HS-27A (cell line): Measurements from ENCODE around the gene MED13L.

Experiments
- DNase-seq: peaks from one replicate; pipeline ENCODE4 v3.0.0-alpha.2; 2012; ENCODE audit warnings: low read depth, missing footprints

The MED13L gene

DNA sequence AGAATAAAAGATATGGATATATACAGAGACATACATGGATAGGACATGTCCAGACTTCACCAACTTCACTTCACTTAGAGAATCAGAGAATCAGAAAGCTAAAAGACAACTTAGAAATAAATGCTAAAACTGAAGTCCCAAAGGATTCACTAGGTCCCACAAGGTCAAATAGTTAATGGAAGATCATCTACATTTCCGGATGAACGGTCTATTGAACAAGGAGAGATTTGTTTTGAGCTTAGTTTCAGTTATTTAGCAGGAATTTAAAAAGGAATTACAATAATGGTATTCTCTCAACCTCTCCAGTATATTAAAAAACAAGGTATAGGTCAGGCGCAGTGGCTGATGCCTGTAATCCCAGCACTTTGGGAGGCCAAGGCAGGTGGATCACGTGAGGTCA, 187.0 kb downstream of the MED13L start:
- no peak for DNase-seq

DNA sequence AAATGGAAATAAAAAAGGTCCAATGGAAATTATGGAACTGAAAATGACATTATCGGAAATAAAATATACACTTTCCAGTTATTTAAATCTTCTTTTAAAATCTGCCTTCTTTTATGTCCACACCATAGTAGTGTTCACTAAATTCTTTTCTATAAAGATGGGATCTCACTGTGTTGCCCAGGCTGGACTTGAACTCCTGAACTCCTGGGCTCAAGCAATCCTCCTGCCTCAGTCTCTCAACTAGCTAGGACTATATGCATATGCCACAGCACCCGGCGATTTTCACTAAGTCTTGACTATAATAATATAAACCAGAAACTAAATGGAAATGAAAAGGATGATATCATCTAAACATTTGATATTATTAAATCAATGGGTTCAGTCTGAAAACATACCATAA, 188.4 kb downstream of the MED13L start:
- no peak for DNase-seq

DNA sequence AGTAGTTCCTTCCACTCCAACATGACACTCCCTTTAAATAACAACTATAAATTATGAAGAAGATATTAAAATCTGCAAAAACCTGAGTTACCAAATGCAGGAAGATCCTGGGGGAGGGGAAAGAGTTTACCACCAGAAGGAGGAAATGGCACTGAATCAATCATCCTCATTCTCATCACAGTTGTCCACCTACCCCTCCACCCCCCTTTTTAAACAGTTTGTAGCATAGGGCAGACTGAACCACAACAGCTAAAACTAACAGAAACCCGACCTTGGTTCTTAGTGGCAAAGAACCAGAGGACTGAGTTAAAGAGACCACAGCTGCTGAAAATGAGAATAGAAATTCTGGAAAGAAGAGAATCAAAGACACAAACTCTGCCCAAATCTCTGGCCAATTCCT, 189.5 kb downstream of the MED13L start:
- DNase-seq, result no peak

DNA sequence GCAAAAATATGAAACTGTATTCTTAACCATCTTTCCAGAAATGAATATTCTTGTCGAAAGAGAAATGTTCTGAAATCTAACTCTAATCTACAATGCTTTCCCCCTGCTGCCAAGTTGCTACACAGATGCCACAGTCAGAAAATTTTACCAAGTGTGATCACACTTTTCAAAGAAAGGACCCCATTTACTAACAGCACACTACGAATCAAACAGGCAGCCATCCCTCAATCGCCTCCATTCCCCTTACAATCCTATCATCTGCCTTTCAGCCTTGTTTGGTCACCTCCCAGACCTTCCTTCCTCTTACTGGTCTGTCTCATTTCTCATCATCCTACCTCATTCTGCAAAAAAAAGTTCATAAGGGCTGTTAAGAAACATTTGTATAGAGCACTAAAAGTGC, 190.1 kb downstream of the MED13L start:
- no peak for DNase-seq

DNA sequence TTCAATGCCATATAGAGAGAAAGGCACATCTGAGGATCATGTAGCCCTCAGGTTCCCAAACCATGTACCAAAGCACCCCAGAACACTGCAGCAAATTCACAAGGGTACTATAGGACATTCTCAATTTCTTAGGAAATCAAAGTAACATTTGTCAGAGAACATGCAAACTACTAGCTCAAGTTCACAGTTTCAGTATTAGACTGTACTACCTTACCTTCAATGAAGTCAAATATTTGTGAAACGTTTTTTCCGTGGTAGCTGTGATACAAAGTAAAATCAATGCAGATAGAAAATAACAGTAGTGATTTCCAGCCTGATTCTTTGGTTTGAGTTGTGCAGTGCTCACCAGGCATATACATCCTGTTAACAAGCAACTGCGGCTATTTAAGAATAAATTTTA, 197.1 kb downstream of the MED13L start:
- no peak for DNase-seq

DNA sequence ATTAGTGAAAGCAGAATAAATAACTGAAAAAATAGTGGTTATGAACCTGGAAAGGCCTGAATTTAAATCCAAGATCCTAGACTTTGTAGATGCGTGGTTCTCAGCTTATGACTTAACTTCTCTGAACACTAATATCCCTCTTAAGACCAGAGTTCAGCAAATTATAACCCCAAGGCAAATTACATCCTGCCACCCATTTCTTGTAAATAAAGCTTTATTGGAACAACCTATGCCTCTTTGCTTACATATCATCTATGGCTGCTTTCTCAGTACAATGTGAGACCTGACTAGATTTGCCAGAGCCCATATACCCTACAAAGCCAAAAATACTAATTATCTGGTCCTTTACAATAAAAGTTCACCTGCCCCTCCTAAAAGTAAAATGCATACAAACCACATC, 199.1 kb downstream of the MED13L start:
- DNase-seq, result no peak

DNA sequence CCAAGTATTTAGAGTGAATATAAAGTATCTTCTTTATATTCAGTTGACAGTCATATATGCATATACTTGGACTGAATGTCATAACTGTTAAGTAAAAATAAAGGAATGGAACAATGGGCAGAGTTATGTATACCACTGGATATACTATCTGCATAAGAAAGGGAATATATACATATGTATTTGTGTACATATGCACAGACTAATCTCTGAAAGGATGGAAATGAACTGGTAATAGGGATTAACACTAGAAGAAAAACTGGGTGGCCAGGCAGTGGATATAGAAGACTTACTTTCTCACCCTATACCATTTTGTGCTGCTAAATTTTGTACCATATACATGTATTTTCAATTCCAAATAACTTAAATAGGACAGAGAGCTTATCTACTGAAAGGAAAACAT, 200.1 kb downstream of the MED13L start:
- no peak for DNase-seq

DNA sequence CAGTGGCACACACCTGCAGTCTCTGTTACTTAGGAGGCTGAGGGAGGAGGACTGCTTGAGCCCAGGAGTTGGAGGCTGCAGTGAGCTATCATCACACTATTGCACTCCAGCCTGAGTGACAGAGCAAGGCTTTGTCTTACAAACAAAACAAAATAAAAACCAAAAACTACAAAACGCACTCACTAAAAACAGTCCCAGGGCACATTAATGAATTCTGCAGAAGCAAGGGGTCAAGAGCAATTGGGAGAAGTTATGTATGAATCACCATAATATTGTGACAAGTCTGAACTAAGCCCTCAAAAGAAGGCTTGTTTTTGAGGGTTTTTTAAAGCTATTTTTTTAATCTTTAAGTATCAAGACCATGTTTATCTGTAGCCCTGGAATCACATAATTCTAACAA, 201.1 kb downstream of the MED13L start:
- no peak for DNase-seq

DNA sequence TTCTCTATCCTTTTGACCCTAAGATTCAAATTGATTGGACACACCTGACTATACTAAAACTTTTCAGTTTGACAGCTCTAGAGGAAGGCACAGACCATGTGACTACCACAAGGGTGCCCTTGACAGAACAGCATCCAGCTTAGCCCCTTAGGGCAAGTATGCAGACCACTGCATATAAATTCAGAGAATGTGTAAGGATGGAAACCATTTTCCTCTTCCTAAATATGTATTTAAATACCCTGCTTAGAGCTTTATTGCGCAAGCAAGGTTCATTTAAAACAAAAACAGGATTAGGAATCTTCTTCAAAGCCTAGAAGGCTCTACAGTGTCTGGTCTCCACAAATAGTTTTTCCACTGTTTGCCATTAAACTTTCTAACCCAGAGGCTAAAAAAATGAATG, 202.8 kb downstream of the MED13L start:
- DNase-seq, result no peak

DNA sequence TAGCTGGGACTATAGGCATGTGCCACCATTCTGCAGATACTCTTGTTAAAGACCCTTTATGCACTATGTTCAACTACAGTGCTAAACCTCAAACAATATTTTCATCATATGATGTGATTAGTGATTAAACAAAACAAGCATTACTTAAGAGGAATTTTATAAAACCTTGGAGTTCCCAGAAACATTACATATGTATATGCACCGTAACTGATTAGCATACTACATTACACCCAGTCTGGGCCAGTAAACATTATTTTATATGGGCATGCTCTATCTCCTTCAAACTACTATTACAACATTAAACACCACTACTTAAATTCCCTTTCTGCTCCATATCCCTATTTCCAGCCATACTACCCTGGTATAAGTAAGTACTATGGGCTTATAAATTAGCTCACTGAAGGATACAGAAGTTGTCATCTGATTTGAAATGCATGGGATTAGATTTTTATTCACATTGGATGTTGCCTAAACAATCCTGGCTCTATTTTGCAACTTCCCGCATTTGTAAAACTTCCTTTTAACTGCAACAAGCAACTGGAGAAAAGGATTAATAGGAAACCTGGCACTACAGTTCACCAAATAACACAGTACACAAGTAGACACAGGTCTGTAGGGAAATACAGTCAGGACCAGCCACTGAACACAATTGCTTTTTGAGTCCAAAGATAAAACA, 205.8 kb downstream of the MED13L start:
- DNase-seq, result no peak

DNA sequence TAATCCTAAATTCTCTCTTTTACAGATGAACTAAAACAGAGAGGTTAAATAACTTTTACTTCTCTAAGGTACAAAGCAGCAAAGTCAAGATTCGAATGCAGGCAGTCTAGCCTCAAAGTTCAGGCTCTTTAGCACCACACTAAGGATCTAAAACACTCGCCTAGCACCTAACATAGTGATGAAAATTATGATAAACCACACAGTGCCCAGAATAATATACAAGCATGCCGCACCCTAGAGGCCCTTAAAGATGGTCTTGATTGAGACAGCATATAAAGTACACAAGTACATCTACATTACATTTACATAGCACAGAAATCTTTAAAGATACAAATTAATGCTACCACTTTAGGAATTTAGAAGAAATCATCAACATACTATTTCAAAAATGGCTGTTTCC, 207.0 kb downstream of the MED13L start:
- DNase-seq, result no peak

DNA sequence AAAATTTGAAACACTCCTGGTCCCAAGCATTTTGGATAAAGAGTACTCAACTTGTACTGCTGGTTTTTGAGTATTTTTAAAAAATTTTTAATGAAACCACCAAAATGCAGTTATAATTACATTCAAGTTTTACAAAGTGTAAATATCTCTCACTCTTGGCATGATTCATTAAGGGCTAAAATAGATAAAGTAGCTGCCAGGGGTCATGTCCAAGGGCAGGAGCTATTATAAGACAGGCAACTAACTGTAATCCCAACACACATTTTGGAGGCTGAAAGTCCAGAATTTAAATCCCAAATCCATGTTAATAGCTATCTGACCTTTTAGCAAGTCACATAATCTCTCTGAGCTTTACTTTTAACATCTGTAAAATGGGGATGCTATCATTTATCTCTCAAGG, 207.6 kb downstream of the MED13L start:
- no peak for DNase-seq

DNA sequence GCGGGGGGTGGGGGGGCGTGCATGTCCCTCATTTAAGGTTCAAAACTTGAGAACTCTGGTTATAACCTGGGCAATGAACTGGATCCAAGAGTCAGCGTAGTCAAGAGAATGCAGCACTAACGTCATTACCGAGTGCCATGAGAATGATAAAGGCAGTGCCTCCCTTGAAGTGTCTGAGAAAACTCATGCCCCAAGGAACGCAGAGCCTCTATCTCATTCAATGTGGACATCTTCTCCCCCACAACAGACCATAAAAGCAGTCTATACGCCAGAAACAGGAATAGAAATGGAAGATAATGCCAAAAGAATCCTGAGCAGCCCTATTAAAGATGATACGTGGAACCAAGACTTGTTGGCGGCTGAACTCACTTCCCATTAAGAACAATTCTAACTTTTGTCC, 208.6 kb downstream of the MED13L start:
- no peak for DNase-seq

DNA sequence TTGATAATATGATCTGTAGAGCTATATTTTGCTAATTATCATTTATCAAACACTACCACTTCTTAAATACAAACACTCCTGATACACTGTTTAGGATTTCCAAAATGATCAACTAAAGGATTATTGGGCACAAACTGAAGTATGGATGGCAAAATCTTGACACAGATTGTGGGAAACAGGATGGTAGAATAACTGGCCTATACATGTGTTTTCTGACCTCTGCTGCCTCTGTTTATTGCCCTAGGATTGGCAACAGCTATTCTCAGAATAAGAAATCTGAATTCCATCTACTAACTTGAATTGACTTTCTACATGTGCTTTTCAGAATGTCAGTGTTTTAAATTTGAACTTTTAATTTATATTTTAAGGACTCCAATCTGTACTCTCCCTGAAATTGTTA, 209.1 kb downstream of the MED13L start:
- DNase-seq, result no peak

DNA sequence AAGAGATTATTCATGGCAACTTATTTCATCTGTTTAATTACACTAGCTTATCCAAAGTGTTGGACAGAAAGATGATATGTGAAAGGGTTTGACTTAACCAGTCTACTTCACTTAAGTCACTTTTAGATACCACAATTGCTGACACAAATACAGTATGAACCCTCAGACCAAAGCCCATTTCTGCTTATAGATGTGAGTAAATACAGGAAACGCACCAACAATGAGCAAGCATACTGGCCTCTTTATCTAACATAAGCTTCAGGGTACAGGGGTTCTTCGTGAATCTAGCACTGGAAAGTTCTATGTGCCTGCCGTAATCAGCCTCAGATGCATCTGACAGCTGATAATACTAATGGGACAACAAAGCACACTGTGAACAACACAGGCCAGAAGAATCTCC, 209.6 kb downstream of the MED13L start:
- DNase-seq, result no peak

DNA sequence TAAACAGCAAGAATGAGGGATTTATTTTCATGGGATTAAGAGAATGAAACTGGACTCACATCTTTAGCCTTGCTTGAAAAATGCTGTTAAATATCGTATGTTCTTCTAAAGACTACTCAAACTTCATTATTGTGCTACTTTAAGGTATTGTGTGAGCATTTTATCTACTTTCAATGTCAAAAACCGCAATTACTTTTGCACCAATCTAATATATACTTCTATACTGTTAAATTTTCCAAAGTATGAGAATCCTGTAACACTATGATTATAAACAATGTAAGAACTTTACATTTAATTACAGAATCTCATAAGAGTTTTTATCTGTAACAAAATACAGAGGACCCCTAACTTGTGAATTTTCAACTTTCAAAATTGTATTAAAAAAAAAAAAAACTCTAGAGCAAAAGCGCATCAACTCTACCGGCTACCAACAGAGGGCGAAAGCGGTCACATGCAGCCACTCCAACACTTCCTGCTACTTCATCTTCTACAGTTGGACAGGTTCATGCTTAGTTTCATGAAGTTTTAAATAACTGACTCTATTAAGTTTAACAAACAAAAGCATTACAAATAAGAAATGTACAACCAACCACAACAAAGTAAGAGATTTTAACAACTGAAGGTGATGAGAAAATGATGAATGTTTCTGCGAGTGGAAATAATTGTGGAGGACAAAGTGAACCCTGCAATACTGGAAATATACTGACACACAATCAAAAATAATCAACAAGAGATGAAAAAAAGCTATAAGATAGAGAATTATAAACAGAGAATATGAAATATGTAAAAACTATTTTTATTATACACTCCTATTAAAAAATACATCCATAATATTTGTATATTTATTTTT, 210.9 kb downstream of the MED13L start:
- DNase-seq, result peak; percentile 5

DNA sequence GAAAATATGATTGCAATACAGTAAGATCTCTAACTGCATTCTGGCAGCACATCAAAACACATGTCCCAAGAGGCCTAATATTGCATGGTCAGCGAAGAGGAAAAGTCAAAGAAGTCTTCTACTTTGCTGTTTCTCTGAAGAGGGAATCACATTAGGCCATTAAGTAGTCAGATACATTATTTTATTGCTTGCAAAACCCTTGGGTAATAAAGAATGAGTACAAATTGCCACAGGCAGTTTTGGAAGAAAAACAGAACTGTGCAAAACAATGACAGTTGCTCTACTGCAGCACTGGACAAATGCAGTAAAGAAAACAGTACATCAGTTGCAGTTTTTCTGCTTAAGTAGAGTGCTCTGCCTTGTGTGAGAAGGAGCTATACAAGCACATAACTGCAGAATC, 211.9 kb downstream of the MED13L start:
- DNase-seq, result no peak

DNA sequence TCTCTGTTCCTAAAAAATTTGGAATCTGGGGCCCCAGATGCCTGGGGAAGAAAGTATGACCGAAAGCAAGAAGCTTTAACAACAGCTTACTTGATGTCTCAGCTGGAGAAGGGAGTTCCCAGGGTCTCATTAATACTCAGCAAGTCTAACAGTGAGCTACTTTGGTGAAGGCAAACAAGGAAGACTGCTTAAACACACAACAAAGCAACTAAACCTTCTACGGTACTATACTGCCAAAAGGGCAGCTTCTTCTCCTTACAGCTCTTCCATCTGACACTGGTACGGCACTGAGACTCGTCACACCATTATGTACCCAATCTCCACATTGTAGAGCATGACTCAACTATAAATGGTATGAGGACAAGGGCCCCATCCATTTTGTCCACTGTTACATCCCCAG, 213.0 kb downstream of the MED13L start:
- no peak for DNase-seq

DNA sequence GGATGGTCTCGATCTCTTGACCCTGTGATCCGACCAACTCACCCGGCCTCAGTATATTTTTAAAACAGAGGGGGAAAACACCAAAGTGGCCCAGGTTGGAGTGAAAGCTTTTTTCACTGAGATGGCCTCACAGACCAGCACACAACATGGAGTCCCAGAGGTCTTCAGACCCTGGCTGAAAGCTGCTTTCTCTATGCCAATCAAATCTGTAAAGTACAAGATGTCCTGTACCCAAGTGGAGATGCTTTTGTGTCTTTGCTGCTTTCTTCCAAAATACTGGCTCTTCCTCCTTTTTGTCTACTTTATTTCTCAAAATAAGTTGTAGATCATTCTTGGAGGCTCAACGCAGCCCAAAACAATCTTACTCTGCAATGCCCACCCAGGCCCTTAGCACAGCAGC, 214.8 kb downstream of the MED13L start:
- DNase-seq, result no peak

DNA sequence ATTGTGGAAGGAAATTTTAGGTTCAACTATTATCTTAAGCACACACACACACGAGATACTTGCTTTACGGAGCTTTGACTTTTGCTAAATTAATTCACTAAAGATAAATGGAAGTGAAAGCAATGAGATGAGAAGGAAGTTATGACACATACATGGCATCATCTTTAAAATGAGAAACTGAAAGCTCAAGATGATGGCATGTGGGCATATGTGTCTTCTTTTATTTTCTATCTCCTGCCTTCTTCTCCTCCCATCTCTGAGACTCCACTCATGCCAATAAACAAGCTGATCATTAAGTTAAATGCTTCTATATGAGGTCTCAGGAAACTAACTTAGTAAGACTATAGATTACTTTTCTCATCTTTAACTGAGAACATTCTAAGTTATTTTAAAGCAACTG, 216.7 kb downstream of the MED13L start:
- DNase-seq, result no peak

DNA sequence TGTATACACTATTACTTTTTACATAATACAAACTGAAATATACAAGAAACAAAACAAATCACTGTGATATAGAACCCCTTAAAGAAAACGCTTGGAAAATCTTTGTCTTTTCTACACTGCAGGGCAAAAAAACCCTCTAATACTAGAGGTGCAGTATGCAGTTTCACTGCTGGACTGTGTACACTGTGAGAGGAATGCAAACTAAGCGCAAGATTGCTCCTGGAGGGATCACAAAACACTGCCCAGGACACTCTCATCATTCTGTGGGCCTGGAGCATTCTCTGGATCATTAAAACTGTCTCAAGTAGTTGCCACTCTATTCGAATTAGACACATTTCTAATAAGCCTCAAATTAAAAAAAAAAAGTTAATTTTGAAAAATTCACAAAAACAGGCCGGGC, 217.6 kb downstream of the MED13L start:
- no peak for DNase-seq

DNA sequence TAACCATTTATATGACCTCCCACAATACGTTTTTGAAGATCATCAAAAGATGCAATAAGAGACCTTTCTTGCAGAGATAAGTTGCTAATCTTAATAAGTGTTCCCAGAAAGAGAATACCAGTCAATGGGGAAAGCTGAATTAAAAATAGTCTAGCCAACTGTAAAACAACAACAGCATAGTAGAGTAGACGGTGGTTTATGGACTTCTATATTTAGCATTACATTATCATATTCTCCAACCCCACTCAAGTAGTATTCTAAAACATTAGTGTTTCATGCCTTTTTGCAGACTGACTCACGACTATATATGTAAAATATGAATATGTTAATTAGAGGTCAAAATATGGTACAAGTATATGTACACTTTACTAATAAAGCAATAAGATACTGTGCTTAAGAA, 218.9 kb downstream of the MED13L start:
- no peak for DNase-seq

DNA sequence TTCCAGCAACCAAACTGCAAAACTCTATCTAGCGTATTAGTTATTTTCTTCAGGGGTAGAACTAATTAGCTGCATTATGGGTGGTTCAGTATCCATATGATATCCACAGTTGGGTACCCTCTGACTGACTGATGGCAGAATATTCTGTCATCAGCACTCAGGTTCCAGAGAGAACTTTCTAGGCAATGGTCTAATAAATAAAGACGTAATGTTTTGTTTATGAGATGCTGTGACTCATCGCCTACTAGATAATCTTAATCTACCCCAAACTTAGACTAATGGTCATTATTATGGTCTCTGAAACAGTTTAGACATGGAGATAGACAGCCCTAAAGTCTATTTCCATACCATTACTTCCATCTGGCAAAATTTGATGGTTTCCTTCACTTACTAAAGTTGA, 220.1 kb downstream of the MED13L start:
- no peak for DNase-seq
